CD4-positive, alpha-beta T cell treated with Interferon alpha-2 for 1 hour (primary cell): Measurements from ENCODE around the gene OR51A2.
"Not testable (repeated sequence)": the region's sequence is repeated elsewhere in the genome, so short reads cannot be mapped to it uniquely, and the experiment has no call there.

Experiments used
- DNase-seq, 2 donors: peaks; one replicate each; pipeline ENCODE4 v3.0.0-alpha.2; 2020 to 2022

Gene OR51A2

GRCh38 chr11:4955613-4956012 is at the start of gene OR51A2:
OR51A2 (minus strand) TSS chr11:4955713; CDS start chr11:4955713, 0 bp downstream.
- DNase-seq: not testable (repeated sequence)

DNA sequence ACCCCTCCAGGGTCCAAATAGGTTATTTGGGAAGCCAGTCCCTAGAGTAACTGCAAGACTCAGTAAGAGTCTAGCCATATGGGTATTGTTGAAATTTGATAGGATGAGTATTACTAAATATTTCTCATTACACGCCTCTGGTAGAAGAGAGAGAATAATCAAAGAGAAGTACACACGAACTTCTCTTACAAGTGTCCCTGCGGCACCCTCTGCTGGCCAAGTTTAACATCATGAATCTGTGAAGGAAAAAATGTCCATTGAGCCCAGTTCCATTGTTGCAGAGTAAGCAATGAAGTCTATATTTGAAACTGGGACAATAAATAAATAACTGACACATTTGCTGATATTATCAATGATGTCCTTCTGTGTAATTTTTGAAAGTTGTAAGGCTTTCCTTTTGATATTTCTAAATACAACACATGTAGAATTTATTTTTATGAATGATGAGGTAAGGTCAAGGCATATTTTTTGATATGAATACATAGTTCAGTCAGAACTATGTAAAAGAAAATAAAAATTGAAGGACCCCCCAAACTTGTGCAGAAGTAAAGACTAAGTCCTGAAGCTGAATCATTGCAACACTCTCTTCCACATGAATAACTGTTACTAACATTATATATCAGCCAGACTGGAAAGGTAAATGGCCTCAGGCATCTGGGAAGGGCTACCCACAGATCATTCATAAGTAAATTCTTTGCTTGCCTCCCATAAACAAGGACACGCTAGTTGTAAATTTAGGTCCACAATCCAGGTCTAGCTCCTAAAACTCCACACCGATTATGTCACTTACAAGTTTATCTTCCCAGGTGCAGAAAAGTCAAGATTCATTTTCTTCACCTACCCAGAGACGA is 49.1 kb upstream of the OR51A2 start:
- DNase-seq: peak in 1 of 2 donors; percentile 8

GRCh38 chr11:4994551-4994950 is 39.0 kb upstream of the OR51A2 start, which contains the start of gene OR51L1:
OR51L1 (plus strand) TSS chr11:4994851; CDS start chr11:4998983, 4,132 bp downstream.
- no peak for DNase-seq

DNA sequence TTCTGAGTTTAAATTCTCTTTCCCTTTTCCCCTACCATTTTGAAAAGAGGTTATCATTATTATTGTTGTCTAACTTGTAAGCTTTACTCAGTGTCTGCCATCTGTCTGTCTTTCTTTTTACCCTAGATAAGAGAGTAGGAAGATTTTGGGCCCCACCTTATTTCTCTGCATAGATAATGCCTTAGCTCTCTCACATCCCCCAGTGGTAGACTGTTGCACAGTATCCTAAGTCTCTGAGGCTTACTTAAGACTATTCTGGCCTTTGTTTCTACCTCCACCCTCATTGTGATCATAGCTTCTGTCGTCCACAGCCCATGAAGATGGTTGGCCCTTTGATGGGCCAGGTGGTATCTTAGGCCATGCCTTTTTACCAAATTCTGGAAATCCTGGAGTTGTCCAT is 35.5 kb upstream of the OR51A2 start:
- no peak for DNase-seq

DNA sequence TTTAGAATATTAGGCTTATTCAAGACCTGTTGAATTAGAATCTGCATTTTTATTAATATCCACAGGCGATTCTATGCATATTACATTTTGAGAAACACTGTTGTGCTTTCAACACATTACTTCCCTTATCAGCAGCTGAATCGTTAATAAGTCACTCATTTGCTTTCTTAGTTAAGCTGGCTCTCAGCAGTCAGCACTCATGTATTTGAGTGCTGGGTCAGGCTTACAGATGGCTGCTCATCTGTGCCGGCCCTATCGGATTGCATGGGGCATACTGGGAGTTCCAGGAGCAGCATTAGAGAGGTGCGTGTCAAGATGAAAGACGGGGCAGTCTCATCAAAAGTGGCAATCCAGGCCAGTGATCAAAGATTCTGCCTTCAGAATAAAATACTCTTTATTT is 28.3 kb upstream of the OR51A2 start:
- DNase-seq: no peak

DNA sequence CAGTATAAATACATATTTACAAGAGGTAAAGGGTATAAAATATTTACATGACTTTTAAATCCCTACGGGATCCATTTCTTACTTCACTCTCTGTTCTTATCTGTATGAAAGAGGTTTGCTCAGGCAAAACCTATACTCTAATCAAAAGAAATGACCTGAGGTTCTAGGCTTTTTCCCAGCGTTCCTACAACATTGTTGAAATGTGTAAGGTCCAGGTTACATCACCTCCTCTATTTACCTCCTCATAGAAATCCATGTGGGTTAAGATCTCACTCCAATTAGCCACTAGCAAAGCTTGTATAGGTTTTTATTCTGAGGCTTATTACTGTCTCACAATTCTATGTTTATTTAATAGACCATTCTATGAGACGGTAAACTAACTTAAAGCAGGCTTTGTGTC is 27.2 kb upstream of the OR51A2 start:
- no peak for DNase-seq

DNA sequence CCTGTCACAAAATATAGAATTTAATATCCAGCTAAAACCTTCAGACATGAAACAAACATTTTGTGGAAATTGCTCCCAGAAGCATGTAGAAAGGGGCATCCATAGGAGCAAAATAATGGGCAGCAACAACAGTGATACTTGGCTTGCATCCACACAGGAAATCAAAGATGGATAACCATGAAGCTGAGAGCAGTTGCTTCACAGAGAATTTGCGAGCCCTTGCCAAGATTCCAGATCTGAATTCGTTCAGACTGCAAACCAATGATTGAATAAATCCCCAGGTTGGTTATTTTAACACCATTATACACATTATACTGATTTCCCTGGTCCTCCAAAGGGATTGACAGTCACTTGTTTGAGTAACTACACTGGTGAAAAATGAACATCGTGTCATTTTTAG is 23.5 kb upstream of the OR51A2 start:
- DNase-seq: no peak

DNA sequence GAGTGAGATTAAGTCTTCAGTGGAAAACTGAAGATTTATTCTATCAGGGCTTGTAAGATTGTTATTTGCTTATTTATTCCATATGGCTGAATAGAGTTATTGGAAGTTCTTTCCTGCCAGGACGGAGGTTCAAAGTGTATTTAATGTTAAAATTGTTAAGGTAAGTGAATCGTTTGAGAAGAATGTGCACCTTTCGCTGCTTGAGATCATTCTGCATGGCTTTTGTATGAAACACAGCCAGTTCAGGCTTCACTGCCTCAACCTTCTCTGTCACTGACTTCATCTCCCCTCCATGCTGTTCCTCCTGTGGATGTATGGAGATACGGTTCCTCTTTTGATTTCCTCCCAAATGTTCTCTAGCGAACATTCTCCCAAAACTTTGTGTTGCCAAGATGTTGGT is 19.9 kb upstream of the OR51A2 start:
- DNase-seq: no peak

- no peak for DNase-seq
These were observed 7.3 kb upstream of the OR51A2 start for GRCh38 chr11:4962816-4963215.

DNA sequence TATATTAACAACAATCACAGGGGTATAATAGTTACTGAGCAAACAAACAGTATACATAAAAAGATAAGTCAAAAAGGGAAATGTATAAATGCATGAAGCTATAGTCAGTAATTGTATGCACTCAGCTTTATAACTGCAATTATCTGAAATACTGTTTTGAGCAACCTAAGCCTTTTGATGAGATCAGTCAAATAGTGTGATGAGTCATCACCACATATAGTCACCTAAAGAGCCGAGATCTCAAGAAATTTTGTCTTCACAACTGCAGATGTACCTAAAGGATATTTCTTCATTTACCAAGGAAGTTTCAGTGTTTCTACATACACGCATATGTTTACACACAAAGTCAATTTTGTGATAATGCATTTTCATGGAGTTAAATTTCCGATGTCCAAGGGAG is 5.4 kb upstream of the OR51A2 start:
- no peak for DNase-seq

DNA sequence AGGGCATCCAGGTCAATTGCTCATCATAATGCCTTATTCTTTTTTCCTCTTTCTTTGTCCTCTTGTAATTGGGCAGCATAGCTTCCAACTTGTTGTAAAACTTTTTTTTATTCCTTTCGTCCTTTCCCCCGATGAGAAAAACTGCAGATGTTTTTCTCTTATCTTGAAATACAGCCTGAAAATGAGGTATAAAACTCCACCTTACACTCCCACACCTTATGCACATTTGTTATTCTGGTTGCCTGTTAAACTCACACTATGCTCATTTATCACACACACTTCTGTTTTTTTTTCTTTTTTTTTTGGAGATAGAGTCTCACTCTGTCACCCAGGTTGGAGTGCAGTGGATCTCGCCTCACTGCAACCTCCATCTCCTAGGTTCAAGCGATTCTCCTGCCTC is 1.9 kb upstream of the OR51A2 start:
- no peak for DNase-seq

DNA sequence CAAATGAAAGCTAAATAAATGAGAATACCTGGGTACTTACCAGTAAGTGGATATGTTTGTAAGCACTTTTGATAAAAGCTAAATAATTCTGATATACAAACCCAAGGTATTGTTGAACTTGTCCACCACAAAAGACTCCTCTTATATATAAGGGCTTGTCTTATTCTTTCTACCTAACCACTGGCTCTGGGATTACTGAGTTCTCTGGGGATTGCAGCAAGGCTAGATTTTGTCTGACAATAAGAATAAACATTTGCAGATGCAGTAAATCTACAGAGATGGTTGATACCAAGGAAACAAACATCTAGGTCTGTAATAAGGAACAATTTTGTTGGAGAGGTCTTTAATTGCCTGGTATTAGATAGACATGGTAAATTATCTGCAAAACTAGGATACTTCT is 8.0 kb downstream of the OR51A2 start, which contains the start of gene OR51A4:
OR51A4 (minus strand) TSS at position 101 of the 400 bp plus-strand sequence. CDS start 505 bp downstream, outside the sequence.
- DNase-seq: no peak

- DNase-seq: no peak
These were observed 18.8 kb downstream of the OR51A2 start for GRCh38 chr11:4936745-4937144.

GRCh38 chr11:4932751-4933150 is 22.8 kb downstream of the OR51A2 start:
- DNase-seq: no peak

DNA sequence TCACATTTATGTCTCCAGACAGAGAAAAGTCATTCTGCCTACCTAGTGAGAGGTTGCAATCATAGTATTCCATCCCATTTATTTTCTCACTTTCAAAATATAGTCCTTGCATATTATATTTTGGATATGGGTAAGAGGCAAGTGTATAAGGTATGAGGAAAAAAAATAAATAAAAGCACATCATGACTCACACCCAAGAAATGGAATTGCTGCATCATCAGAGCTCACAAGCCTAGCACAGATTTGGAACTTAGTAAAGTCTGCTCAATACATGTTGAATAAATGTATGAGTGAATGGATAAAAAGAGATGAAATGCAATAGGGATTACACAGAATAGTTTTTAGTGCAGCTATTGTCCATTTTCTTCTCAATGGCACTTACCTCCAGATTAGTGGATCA is 28.9 kb downstream of the OR51A2 start:
- DNase-seq: no peak

GRCh38 chr11:4924239-4924638 is 31.3 kb downstream of the OR51A2 start, which contains the start of gene OR51G1:
OR51G1 (minus strand) TSS chr11:4924339; CDS start chr11:4924339, 0 bp downstream.
- DNase-seq: no peak

GRCh38 chr11:4922304-4922703 is 33.2 kb downstream of the OR51A2 start:
- no peak for DNase-seq

DNA sequence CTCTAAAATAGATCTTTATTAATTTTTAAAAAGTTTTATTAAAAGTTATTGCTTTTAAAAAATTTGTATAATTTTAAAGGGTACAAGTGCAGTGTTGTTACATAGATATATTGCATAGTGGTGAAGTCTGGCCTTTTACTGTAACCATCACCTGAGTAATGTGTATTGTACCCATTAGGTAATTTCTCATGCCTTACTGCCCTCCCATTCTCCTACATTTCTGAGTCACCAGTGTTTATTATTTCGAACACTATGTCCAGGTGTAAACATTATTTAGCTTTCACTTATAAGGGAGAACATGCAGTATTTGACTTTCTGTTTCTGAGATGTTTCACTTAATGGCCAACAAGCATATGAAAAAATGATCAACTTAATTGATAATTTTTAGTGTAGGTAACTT is 33.7 kb downstream of the OR51A2 start:
- DNase-seq: no peak

DNA sequence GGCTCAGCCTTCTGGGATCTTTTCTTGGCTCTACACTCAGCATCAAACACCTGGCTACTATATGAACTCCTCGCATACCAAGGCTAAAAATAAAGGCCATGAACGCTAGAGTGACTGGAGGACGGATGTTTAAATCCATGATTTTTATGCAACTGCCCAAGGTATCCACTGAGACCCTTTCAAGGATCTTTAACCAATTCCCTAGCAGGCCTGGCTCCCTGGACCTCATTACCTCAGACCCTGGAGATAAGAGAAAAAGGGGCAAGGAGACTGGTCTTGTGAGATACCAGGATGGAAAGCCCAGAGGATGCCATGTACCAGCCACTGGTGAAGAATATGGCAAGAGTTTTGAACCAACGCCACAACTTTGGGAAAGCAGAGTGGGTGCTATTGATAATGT is 36.3 kb downstream of the OR51A2 start, which contains the start of gene OR51G2:
OR51G2 (minus strand) TSS at position 101 of the 400 bp plus-strand sequence. CDS start 3,687 bp downstream, outside the sequence.
- DNase-seq: no peak

GRCh38 chr11:4916581-4916980 is 38.9 kb downstream of the OR51A2 start:
- no peak for DNase-seq
